GM18909 (cell line): ENCODE measurements around the gene MBTD1.

ENCODE experiments used
- ATAC-seq: cut with Tn5 transposase; IDR thresholded peaks from one replicate; pipeline ENCODE4 v1.9.1; 2021; ENCODE audit warnings: mild to moderate bottlenecking; ENCODE audit not compliant: unreplicated experiment, poor library complexity

Gene MBTD1

GRCh38 chr17:51152766-51153209 is 107.1 kb downstream of the MBTD1 start:
- peak; percentile 10 for ATAC-seq

- no peak for ATAC-seq
Measured at GRCh38 chr17:51150932-51151331, 108.9 kb downstream of the MBTD1 start.

DNA sequence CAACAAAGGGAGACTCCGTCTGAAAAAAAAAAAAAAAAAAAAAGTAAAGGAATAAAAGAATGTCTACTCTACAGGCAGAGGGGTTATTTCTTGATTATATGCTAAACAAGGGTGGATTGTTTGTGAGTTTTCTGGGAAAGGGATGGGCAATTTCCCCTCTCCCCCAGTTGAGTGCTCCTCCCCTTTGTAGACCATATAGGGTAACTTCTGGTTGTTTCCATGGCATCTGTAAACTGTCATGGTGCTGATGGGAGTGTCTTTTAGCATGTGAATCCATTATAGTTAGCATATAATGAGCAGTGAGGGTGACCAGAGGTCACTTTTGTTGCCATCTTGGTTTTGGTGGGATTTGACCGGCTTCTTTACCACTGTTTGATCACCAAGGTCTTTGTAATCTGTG is 110.7 kb downstream of the MBTD1 start:
- no peak for ATAC-seq

- no peak for ATAC-seq
Measured at GRCh38 chr17:51147650-51148049, 112.2 kb downstream of the MBTD1 start.

- no peak for ATAC-seq
Measured at GRCh38 chr17:51144266-51145022, 115.4 kb downstream of the MBTD1 start.

DNA sequence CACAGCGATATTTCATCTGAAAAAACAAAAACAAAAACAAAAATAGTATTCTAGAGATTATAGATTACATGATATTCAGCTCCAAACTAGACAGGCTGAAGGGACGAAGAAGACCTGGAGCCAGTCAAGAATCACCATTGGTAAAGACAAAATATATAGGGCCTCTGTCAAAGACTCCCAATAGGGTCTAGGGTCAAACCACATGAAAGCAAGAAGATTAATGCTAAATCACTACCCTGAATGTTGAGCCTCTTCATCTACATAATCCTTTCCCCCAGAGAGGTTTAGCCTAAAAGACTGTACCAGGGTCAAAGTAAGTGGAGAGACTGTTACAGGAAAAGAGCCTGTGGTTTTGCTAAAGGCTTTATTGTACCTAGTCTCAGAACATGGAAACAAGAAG is 117.3 kb downstream of the MBTD1 start:
- ATAC-seq, result no peak

DNA sequence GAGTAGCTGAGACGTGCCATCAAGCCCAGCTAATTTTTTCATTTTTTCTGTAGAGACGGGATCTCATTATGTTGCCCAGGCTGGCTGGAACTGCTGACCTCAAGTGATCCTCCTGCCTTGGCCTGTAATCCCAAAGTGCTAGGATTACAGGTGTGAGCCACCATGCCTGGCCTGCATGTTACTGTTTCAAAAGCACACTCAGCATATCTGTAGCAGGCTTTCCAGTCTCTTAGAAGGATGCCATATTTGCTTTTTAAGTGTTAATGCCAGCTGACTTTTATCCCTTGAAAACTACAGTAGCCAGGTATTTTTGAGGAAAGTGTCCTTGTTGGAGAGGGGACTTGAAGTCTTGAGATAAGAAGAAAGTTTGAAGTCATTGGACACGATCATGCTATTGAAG is 123.9 kb downstream of the MBTD1 start:
- ATAC-seq, result no peak

DNA sequence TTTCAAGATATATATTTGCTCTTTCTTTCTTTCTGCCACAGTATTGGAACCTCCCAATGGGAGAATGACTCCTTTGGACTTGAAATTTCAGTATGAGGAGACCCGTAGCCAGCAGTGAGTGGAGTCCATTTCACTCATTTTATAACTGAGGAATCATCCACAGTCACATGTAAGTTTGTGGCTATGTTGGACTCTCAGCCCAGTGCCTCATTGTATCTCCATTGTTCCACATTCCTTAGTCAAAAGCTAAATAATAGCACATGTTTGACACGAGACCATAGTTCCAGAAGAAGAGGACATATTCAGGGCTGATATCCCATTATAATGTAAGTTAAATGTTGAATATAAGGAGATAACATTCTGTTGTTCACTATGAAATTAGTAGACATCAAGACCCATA is 126.5 kb downstream of the MBTD1 start:
- no peak for ATAC-seq

- peak; percentile 73 for ATAC-seq
Measured at GRCh38 chr17:51132964-51133319, 126.9 kb downstream of the MBTD1 start.

DNA sequence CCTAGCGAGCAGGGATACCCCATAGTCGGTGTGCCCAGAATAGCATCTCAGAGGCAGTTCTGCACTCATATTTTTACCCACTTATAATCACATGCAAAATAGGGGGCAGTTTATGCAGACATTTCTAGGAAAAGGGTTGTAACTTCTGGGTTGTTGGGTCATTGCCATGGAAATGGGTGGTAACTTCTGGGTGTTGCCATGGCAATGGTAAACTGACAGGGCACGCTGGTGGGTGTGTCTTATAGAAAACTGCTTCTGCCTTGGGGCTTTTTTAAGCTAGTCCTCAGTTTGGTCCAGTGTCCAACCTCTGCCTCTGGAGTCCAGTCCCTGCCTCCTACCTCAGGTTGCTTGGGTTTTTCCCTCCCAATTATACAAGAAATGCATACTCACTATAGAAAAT is 131.8 kb downstream of the MBTD1 start:
- ATAC-seq, result no peak
